Peyer's patch (tissue), 4 donors: Measurements from ENCODE around the gene MTG2. TPM values are rescaled to one million over a fixed set of nuclear protein-coding genes. Genes with fewer than 3 reads are reported as not detected.

Experiments used
- DNase-seq, 3 donors: peaks; one replicate each; pipeline ENCODE4 v3.0.0-alpha.2; 2017 to 2019
- H3K27ac ChIP-seq, 4 donors: fragments of 200-600 bp; sonication (generic); one replicate each; pipeline ENCODE4 v1.5.1; 2016 to 2019
- H3K27me3 ChIP-seq, 2 donors: fragments of 200-600 bp; sonication (generic); one replicate each; pipeline ENCODE4 v1.5.1; 2019
- H3K36me3 ChIP-seq, 3 donors: fragments of 200-600 bp; sonication (generic); one replicate each; pipeline ENCODE4 v1.5.1; 2016 to 2019
- H3K4me1 ChIP-seq, 4 donors: fragments of 200-600 bp; sonication (generic); one replicate each; pipeline ENCODE4 v1.5.1; 2016 to 2019
- H3K4me3 ChIP-seq, 4 donors: fragments of 200-600 bp; sonication (generic); 1 replicate in 3 of 4; 2 replicates in 1 of 4; pipeline ENCODE4 v1.5.1; 2016 to 2019; ENCODE audit warnings: mild to moderate bottlenecking in 1 of 4
- H3K9me3 ChIP-seq, 4 donors: fragments of 200-600 bp; sonication (generic); one replicate each; pipeline ENCODE4 v1.5.1; 2016 to 2019; ENCODE audit warnings: mild to moderate bottlenecking in 1 of 4
- POLR2A ChIP-seq, 2 donors: fragments of 450-650 bp; IDR thresholded peaks; one replicate each; pipeline ENCODE4 v1.5.1; 2017; ENCODE audit warnings: antibody characterized with exemption in 2 of 2, mild to moderate bottlenecking in 2 of 2, moderate library complexity in 2 of 2
- total RNA-seq, 4 donors: library from RNA; depleted of rRNA; stranded (reverse); fragments of >200 nt; gene quantifications; one replicate each; pipeline ENCODE4 v1.1.0, GENCODE V29; 2016
- TF ChIP-seq, protein P1 (sequence below), 6 experiments: fragments of 450-650 bp in 4 of 6; fragments of 200-600 bp in 2 of 6; sonication (generic) in 1 of 6; IDR thresholded peaks; one replicate each; pipeline ENCODE4 v1.5.1; 2017 to 2019; ENCODE audit warnings: antibody characterized with exemption in 6 of 6, mild to moderate bottlenecking in 3 of 6, moderate library complexity in 1 of 6

The MTG2 gene
- total RNA-seq, 4 donors from 2014 or later, result 23.1 to 62.2 (median 31.6) TPM

DNA sequence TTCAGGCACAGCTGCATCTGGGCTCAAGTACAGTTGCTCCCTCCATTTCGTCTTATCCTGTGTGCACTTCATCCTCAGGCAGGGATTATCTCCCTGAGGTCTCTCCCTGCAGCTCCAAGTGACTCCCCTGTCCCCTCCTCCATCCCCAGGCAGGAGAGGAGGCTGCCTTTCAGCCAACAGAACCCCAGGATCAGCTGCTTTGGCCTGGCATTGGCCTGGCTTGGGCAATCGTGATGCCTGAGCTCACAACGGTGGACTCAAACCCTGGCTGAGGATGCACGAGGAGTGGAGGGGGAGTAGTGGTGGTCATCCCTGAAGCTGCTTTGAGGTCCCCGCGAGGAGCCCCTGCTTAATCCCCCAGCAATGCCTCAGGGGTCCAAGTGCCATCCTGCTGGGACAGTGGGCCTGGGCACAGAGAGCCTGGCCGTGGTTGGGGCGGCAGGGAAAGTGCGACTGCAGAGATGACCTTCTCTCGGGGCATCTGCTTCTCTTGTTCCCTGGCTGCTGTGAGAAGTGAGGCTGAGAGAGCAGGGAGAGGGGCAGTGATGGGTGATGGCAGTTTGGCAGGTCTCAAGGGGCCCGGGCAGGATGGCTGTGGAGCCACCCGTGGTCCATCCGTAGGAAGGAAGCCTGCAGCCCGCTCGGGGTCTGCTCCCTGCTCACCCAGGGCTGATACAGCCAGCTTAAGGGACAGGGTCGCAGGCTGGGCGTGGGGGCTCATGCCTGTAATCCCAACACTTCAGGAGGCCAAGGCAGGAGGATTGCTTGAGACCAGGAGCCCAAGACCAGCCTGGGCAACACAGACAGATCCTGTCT, 43.2 kb downstream of the MTG2 start:
- H3K4me3 ChIP-seq, result no peak overlapping the region
- H3K36me3 ChIP-seq, result no peaks in the 10 kb centered on the region
- H3K27ac ChIP-seq, result no peak overlapping the region
- TF ChIP-seq, protein P1, sequence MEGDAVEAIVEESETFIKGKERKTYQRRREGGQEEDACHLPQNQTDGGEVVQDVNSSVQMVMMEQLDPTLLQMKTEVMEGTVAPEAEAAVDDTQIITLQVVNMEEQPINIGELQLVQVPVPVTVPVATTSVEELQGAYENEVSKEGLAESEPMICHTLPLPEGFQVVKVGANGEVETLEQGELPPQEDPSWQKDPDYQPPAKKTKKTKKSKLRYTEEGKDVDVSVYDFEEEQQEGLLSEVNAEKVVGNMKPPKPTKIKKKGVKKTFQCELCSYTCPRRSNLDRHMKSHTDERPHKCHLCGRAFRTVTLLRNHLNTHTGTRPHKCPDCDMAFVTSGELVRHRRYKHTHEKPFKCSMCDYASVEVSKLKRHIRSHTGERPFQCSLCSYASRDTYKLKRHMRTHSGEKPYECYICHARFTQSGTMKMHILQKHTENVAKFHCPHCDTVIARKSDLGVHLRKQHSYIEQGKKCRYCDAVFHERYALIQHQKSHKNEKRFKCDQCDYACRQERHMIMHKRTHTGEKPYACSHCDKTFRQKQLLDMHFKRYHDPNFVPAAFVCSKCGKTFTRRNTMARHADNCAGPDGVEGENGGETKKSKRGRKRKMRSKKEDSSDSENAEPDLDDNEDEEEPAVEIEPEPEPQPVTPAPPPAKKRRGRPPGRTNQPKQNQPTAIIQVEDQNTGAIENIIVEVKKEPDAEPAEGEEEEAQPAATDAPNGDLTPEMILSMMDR (IDR thresholded peaks at IDR 0.05), result no peak
- no peak for TF ChIP-seq POLR2A (IDR thresholded peaks at IDR 0.05)
- no peaks in the 10 kb centered on the region for H3K4me1 ChIP-seq
- H3K27me3 ChIP-seq, result peaks cover 0 to 11% of the 10 kb centered on the region in 2 donors
- no peak for DNase-seq
- H3K9me3 ChIP-seq, result no peaks in the 10 kb centered on the region

DNA sequence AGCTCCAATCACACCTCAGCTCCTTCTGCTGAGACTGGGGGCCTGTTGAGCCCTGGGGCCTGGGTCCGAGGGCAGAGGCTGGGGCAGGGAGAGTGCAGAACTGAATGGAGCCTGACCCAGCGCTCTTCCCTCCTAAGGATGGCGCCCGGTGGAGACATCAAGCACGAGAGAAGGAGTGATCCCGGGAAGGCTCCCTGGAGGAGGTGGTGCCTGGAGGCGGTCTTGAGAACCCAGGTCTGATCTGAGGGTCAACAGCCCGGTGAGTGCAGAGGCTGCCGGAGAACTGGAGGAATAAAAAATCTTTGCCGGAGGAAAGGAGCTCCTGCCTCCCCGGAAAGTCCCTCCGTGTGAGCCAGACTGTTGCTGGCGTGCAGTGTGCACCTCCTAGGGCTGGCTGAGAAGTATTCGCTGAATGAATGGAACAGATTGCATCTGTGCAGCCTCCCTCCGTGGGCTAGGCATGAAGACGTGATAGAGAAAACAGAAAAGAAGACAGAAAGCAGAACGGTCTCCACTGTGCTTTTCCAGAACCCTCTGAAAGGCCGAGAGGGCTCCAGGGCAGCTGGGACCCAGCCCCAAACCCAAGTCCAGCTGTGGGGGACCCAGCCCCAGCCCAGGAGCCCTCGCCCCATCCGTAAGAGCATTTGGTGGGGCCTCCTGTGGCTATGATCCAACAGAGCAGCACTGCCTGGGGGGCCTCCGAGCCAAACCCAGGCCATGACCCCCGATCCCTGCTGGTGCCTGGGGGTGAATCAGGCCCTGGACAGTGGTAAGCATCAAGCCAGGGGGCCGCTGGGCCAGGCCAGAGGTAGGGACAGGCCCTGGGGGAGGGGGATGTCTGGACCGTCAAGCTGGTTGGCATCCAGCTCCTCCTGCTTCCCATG, 44.1 kb downstream of the MTG2 start:
- H3K4me3 ChIP-seq, result no peak overlapping the region
- no peak for DNase-seq
- H3K4me1 ChIP-seq, result no peaks in the 10 kb centered on the region
- H3K27me3 ChIP-seq, result peaks cover 0 to 1% of the 10 kb centered on the region in 2 donors
- no peak overlapping the region for H3K27ac ChIP-seq
- no peaks in the 10 kb centered on the region for H3K36me3 ChIP-seq
- TF ChIP-seq POLR2A (IDR thresholded peaks at IDR 0.05), result no peak
- TF ChIP-seq, protein P1 (IDR thresholded peaks at IDR 0.05), result no peak
- H3K9me3 ChIP-seq, result no peaks in the 10 kb centered on the region

DNA sequence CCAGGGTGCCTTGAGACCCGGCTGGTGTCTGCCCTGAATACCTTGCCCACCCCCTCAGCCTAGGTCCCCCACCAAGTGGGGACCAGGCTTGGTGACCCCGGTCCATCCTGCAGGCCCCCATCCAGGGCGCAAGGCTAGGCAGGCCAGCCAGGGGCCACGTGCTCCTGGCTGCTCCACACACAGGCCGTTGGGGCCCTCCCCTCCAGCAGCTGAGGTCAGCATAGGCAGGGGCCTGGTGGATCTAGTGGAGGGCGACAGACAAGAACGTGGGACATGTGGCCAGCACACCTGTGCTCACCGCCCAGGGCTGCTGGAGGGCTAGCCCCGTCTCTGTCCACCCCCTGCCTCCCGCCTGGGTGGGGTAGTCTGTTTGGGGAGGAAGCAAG, 44.8 kb downstream of the MTG2 start:
- TF ChIP-seq, protein P1 (IDR thresholded peaks at IDR 0.05), result no peak
- TF ChIP-seq POLR2A (IDR thresholded peaks at IDR 0.05), result no peak
- Histone ChIP-seq H3K27me3 (no peaks in the 10 kb centered on the region), H3K9me3 (no peaks in the 10 kb centered on the region), H3K27ac (no peak overlapping the region), H3K4me1 (no peaks in the 10 kb centered on the region), H3K4me3 (no peak overlapping the region), H3K36me3 (no peaks in the 10 kb centered on the region)
- DNase-seq, result no peak

DNA sequence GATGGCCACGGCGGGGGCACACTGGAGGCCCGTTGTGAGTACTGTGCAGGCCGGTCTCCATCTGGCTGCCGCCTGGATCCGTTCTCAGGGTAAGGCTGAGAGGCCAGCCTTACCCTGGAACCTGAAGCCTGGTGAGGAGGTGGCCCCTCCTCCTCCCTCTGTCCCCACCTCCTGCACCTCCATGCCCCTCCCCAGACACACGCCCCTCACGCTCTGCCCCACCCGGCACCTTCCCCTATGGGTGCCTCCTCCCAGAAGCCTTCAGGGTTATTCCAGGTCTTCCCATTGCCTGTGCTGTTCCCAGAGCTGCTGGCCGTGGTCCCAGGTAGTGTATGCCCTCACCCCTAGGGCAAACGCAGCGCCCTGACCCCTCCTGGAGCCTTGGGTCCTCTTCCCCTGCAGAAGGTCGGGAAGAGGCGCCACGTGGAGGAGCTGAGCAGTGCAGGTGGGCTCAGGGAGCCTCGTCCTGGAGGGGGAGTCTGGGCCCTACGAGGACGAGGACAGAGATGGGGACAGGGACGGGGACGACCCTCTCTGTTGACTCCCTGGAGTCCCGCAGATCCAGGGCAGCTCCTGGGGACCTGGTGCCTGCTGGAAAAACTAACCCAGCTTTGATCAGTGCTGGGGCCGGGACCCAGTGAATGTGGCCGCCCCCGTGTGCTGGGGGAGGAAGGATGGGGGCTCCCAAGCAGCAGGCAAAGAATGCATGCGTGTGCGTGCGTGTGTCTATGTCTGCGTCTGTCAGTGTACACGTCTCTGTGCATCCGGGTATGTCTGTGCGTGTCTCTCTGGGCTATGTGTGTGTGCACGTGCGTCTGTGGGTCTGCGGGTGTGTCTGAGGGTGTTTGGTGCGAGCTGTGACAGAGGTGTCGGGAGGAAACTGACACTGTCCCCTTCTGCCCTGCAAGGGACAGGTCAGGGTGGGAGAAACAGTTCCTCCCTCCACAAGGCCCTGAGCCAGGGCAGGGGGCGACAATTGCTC, 45.4 kb downstream of the MTG2 start:
- Histone ChIP-seq H3K9me3 (no peaks in the 10 kb centered on the region), H3K27ac (no peak overlapping the region), H3K4me3 (no peak overlapping the region), H3K4me1 (no peaks in the 10 kb centered on the region), H3K27me3 (no peaks in the 10 kb centered on the region), H3K36me3 (no peaks in the 10 kb centered on the region)
- no peak for DNase-seq
- TF ChIP-seq, protein P1 (IDR thresholded peaks at IDR 0.05), result no peak
- no peak for TF ChIP-seq POLR2A (IDR thresholded peaks at IDR 0.05)

DNA sequence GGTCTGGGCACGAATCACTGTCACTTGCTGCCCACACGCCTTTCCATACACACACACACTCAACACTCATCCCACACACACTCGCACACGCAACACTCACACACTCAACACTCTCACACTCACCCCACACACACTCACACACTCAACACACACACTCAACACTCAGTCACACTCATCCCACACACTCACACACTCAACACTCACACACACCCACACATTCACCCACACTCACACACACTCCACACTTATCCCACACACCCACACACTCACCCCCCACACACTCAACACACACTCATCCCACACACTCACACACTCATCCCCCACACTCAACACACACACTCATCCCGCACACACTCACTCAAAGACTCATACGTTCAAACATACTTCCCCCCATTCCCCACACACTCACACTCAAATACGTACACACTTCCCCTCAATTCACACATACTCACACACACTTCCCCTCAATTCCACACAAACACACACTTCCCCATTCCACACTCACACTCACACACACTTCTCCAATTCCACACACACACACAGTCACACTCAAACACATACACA, 46.2 kb downstream of the MTG2 start:
- no peaks in the 10 kb centered on the region for H3K9me3 ChIP-seq
- no peaks in the 10 kb centered on the region for H3K36me3 ChIP-seq
- TF ChIP-seq, protein P1 (IDR thresholded peaks at IDR 0.05), result no peak
- no peak for TF ChIP-seq POLR2A (IDR thresholded peaks at IDR 0.05)
- no peak overlapping the region for H3K4me3 ChIP-seq
- no peaks in the 10 kb centered on the region for H3K27me3 ChIP-seq
- no peaks in the 10 kb centered on the region for H3K4me1 ChIP-seq
- DNase-seq, result no peak
- H3K27ac ChIP-seq, result no peak overlapping the region
